ENCODE results near the gene ISCA1.

Gene ISCA1

DNA sequence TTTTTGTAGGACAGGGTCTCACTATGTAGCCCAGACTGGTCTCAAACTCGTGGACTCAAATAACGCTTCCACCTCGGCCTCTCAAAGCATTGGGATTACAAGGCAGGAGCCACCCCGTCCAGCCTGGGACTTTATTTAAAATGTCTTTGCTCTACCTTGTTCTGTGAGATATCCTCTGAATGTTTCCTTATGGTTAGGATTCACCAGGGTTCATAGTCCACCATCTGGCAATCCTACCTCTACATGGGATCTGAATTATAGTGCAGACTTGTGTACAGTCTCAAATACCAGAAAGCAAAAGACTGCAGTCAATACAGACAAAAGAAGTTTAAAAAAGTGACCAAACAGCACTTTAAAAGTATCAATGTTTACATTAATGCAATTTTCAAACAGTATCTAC, 10.1 kb downstream of the ISCA1 start:
- Histone ChIP-seq H3K4me1 (ENCODE audit: control insufficient read depth in 1 of 2, insufficient read depth in 2 of 2, low read length in 2 of 2) (peaks cover 0 to 5% of the 10 kb centered on the region in 2 donors), H3K27ac (ENCODE audit: low read depth, low read length) (no peak overlapping the region), H3K27me3 (ENCODE audit: control insufficient read depth in 1 of 2, insufficient read depth in 2 of 2, low read length in 2 of 2) (no peaks in the 10 kb centered on the region), H3K9ac (ENCODE audit: low read depth in 1 of 2, low read length in 2 of 2) (no peak overlapping the region), H3K36me3 (ENCODE audit: control insufficient read depth in 1 of 2, insufficient read depth in 2 of 2, low read length in 2 of 2) (peaks cover 10 to 25% of the 10 kb centered on the region in 2 donors), H3K4me3 (ENCODE audit: low read depth in 1 of 2, low read length in 2 of 2) (no peak overlapping the region), H3K9me3 (ENCODE audit: control insufficient read depth in 1 of 2, low read length in 2 of 2) (no peaks in the 10 kb centered on the region)

GRCh38 chr9:86263876-86264275, 18.5 kb downstream of the ISCA1 start:
- Histone ChIP-seq H3K9ac (ENCODE audit: low read depth in 1 of 2, low read length in 2 of 2) (no peak overlapping the region), H3K4me1 (ENCODE audit: control insufficient read depth in 1 of 2, insufficient read depth in 2 of 2, low read length in 2 of 2) (no peaks in the 10 kb centered on the region), H3K27ac (ENCODE audit: low read depth, low read length) (no peak overlapping the region), H3K4me3 (ENCODE audit: low read depth in 1 of 2, low read length in 2 of 2) (no peak overlapping the region), H3K36me3 (ENCODE audit: control insufficient read depth in 1 of 2, insufficient read depth in 2 of 2, low read length in 2 of 2) (peaks cover 12 to 25% of the 10 kb centered on the region in 2 donors), H3K27me3 (ENCODE audit: control insufficient read depth in 1 of 2, insufficient read depth in 2 of 2, low read length in 2 of 2) (no peaks in the 10 kb centered on the region), H3K9me3 (ENCODE audit: control insufficient read depth in 1 of 2, low read length in 2 of 2) (no peaks in the 10 kb centered on the region)

DNA sequence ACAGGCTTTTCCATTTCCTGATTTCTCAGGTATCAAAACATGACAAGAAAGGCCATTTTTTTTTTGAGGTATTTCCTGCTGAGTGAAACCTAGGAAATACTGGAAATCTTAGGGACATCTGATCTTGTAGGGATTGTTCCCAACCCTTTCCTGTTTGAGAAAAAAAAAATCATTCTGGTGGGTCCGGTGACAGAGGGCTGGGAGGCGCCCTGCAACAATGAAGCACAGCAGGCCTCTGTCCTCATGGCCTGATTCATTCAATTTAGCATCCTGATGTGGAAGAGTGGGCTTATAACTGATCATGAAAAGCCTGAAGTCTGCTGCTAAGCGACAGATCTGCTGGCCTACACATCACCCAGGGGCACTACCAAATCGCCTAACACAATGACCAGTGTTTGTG, 19.8 kb downstream of the ISCA1 start:
- H3K27me3 ChIP-seq (ENCODE audit: control insufficient read depth in 1 of 2, insufficient read depth in 2 of 2, low read length in 2 of 2), result no peaks in the 10 kb centered on the region
- H3K36me3 ChIP-seq (ENCODE audit: control insufficient read depth in 1 of 2, insufficient read depth in 2 of 2, low read length in 2 of 2), result peaks cover 12 to 25% of the 10 kb centered on the region in 2 donors
- H3K27ac ChIP-seq (ENCODE audit: low read depth, low read length), result no peak overlapping the region
- no peaks in the 10 kb centered on the region for H3K4me1 ChIP-seq (ENCODE audit: control insufficient read depth in 1 of 2, insufficient read depth in 2 of 2, low read length in 2 of 2)
- no peaks in the 10 kb centered on the region for H3K9me3 ChIP-seq (ENCODE audit: control insufficient read depth in 1 of 2, low read length in 2 of 2)
- H3K4me3 ChIP-seq (ENCODE audit: low read depth in 1 of 2, low read length in 2 of 2), result no peak overlapping the region
- no peak overlapping the region for H3K9ac ChIP-seq (ENCODE audit: low read depth in 1 of 2, low read length in 2 of 2)

- Histone ChIP-seq H3K9me3 (ENCODE audit: control insufficient read depth in 1 of 2, low read length in 2 of 2) (no peaks in the 10 kb centered on the region), H3K4me1 (ENCODE audit: control insufficient read depth in 1 of 2, insufficient read depth in 2 of 2, low read length in 2 of 2) (no peaks in the 10 kb centered on the region), H3K9ac (ENCODE audit: low read depth in 1 of 2, low read length in 2 of 2) (no peak within 1 kb of the TSS), H3K36me3 (ENCODE audit: control insufficient read depth in 1 of 2, insufficient read depth in 2 of 2, low read length in 2 of 2) (peaks cover 12 to 25% of the 10 kb centered on the region in 2 donors), H3K27ac (ENCODE audit: low read depth, low read length) (no peak within 1 kb of the TSS), H3K27me3 (ENCODE audit: control insufficient read depth in 1 of 2, insufficient read depth in 2 of 2, low read length in 2 of 2) (no peaks in the 10 kb centered on the region), H3K4me3 (ENCODE audit: low read depth in 1 of 2, low read length in 2 of 2) (no peak within 1 kb of the TSS)
Measured at GRCh38 chr9:86259557-86259956, 22.8 kb downstream of the ISCA1 start, which contains the start of gene C9orf153. Gene C9orf153, minus strand, starts transcription at chr9:86259657. Its CDS starts 30,054 bp downstream, at chr9:86229603.

GRCh38 chr9:86257391-86257790, 24.9 kb downstream of the ISCA1 start:
- Histone ChIP-seq H3K4me1 (ENCODE audit: control insufficient read depth in 1 of 2, insufficient read depth in 2 of 2, low read length in 2 of 2) (no peaks in the 10 kb centered on the region), H3K27me3 (ENCODE audit: control insufficient read depth in 1 of 2, insufficient read depth in 2 of 2, low read length in 2 of 2) (no peaks in the 10 kb centered on the region)

GRCh38 chr9:86256653-86257052, 25.7 kb downstream of the ISCA1 start:
- Histone ChIP-seq H3K4me1 (ENCODE audit: control insufficient read depth in 1 of 2, insufficient read depth in 2 of 2, low read length in 2 of 2) (no peaks in the 10 kb centered on the region), H3K9ac (ENCODE audit: low read depth in 1 of 2, low read length in 2 of 2) (no peak overlapping the region), H3K36me3 (ENCODE audit: control insufficient read depth in 1 of 2, insufficient read depth in 2 of 2, low read length in 2 of 2) (peaks cover 0 to 3% of the 10 kb centered on the region in 2 donors), H3K9me3 (ENCODE audit: control insufficient read depth in 1 of 2, low read length in 2 of 2) (peaks cover 2 to 10% of the 10 kb centered on the region in 2 donors), H3K27ac (ENCODE audit: low read depth, low read length) (no peak overlapping the region), H3K4me3 (ENCODE audit: low read depth in 1 of 2, low read length in 2 of 2) (no peak overlapping the region), H3K27me3 (ENCODE audit: control insufficient read depth in 1 of 2, insufficient read depth in 2 of 2, low read length in 2 of 2) (no peaks in the 10 kb centered on the region)

More at GRCh38 chr9:86257391-86257790, 24.9 kb downstream of the ISCA1 start:
- Histone ChIP-seq H3K9ac (ENCODE audit: low read depth in 1 of 2, low read length in 2 of 2) (no peak overlapping the region), H3K27ac (ENCODE audit: low read depth, low read length) (no peak overlapping the region), H3K9me3 (ENCODE audit: control insufficient read depth in 1 of 2, low read length in 2 of 2) (peaks cover 2 to 10% of the 10 kb centered on the region in 2 donors), H3K4me3 (ENCODE audit: low read depth in 1 of 2, low read length in 2 of 2) (no peak overlapping the region), H3K36me3 (ENCODE audit: control insufficient read depth in 1 of 2, insufficient read depth in 2 of 2, low read length in 2 of 2) (peaks cover 0 to 7% of the 10 kb centered on the region in 2 donors)

DNA sequence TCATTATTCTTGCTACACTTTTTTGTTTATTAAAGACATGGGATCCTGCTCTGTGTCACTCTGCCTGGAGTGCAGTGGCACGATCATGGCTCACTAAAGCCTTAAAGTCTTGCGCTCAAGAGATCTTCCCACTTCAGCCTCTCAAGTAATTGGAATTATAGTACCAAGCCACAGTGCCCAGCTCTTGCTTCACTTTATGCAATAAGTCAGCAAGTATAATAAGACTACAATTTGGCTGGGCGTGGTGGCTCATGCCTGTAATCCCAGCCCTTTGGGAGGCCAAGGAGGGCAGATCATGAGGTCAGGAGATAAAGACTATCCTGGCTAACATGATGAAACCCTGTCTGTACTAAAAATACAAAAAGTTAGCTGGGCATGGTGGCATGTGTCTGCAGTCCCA, 28.8 kb downstream of the ISCA1 start:
- Histone ChIP-seq H3K9me3 (ENCODE audit: control insufficient read depth in 1 of 2, low read length in 2 of 2) (peaks cover 2 to 10% of the 10 kb centered on the region in 2 donors), H3K4me1 (ENCODE audit: control insufficient read depth in 1 of 2, insufficient read depth in 2 of 2, low read length in 2 of 2) (no peaks in the 10 kb centered on the region), H3K9ac (ENCODE audit: low read depth in 1 of 2, low read length in 2 of 2) (no peak overlapping the region), H3K36me3 (ENCODE audit: control insufficient read depth in 1 of 2, insufficient read depth in 2 of 2, low read length in 2 of 2) (no peaks in the 10 kb centered on the region), H3K27me3 (ENCODE audit: control insufficient read depth in 1 of 2, insufficient read depth in 2 of 2, low read length in 2 of 2) (no peaks in the 10 kb centered on the region), H3K27ac (ENCODE audit: low read depth, low read length) (no peak overlapping the region), H3K4me3 (ENCODE audit: low read depth in 1 of 2, low read length in 2 of 2) (no peak overlapping the region)

DNA sequence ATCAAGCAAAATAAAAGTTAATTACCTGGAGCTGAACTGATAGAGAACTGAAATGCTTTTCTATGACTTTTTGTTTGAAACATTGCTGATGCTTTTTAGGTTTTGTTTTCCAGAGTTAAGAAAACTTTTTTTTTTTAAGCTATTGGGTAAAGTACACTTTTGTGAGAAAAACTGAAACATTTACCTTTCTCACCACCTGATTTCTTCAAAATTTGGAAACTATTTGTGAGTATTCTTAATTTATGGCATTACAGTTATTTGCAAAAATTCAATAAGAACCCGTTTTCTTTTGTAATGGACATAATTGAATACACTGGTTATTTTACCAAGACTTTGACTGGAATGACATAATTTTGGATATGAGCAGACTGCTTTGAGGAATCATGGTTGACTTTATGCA, 29.5 kb downstream of the ISCA1 start:
- H3K27ac ChIP-seq (ENCODE audit: low read depth, low read length), result no peak overlapping the region
- H3K36me3 ChIP-seq (ENCODE audit: control insufficient read depth in 1 of 2, insufficient read depth in 2 of 2, low read length in 2 of 2), result no peaks in the 10 kb centered on the region
- H3K27me3 ChIP-seq (ENCODE audit: control insufficient read depth in 1 of 2, insufficient read depth in 2 of 2, low read length in 2 of 2), result no peaks in the 10 kb centered on the region
- H3K9ac ChIP-seq (ENCODE audit: low read depth in 1 of 2, low read length in 2 of 2), result no peak overlapping the region
- H3K4me1 ChIP-seq (ENCODE audit: control insufficient read depth in 1 of 2, insufficient read depth in 2 of 2, low read length in 2 of 2), result no peaks in the 10 kb centered on the region
- H3K4me3 ChIP-seq (ENCODE audit: low read depth in 1 of 2, low read length in 2 of 2), result no peak overlapping the region
- H3K9me3 ChIP-seq (ENCODE audit: control insufficient read depth in 1 of 2, low read length in 2 of 2), result peaks cover 2 to 10% of the 10 kb centered on the region in 2 donors

GRCh38 chr9:86250123-86250522, 32.2 kb downstream of the ISCA1 start:
- Histone ChIP-seq H3K36me3 (ENCODE audit: control insufficient read depth in 1 of 2, insufficient read depth in 2 of 2, low read length in 2 of 2) (no peaks in the 10 kb centered on the region), H3K9me3 (ENCODE audit: control insufficient read depth in 1 of 2, low read length in 2 of 2) (peaks cover 2 to 10% of the 10 kb centered on the region in 2 donors), H3K27me3 (ENCODE audit: control insufficient read depth in 1 of 2, insufficient read depth in 2 of 2, low read length in 2 of 2) (no peaks in the 10 kb centered on the region), H3K27ac (ENCODE audit: low read depth, low read length) (no peak overlapping the region), H3K4me1 (ENCODE audit: control insufficient read depth in 1 of 2, insufficient read depth in 2 of 2, low read length in 2 of 2) (no peaks in the 10 kb centered on the region), H3K9ac (ENCODE audit: low read depth in 1 of 2, low read length in 2 of 2) (no peak overlapping the region), H3K4me3 (ENCODE audit: low read depth in 1 of 2, low read length in 2 of 2) (no peak overlapping the region)

GRCh38 chr9:86248746-86249145, 33.6 kb downstream of the ISCA1 start:
- H3K36me3 ChIP-seq (ENCODE audit: control insufficient read depth in 1 of 2, insufficient read depth in 2 of 2, low read length in 2 of 2), result no peaks in the 10 kb centered on the region
- H3K4me1 ChIP-seq (ENCODE audit: control insufficient read depth in 1 of 2, insufficient read depth in 2 of 2, low read length in 2 of 2), result no peaks in the 10 kb centered on the region
- H3K4me3 ChIP-seq (ENCODE audit: low read depth in 1 of 2, low read length in 2 of 2), result no peak overlapping the region
- H3K9ac ChIP-seq (ENCODE audit: low read depth in 1 of 2, low read length in 2 of 2), result no peak overlapping the region
- H3K27ac ChIP-seq (ENCODE audit: low read depth, low read length), result no peak overlapping the region
- H3K27me3 ChIP-seq (ENCODE audit: control insufficient read depth in 1 of 2, insufficient read depth in 2 of 2, low read length in 2 of 2), result no peaks in the 10 kb centered on the region
- H3K9me3 ChIP-seq (ENCODE audit: control insufficient read depth in 1 of 2, low read length in 2 of 2), result peaks cover 2 to 10% of the 10 kb centered on the region in 2 donors

DNA sequence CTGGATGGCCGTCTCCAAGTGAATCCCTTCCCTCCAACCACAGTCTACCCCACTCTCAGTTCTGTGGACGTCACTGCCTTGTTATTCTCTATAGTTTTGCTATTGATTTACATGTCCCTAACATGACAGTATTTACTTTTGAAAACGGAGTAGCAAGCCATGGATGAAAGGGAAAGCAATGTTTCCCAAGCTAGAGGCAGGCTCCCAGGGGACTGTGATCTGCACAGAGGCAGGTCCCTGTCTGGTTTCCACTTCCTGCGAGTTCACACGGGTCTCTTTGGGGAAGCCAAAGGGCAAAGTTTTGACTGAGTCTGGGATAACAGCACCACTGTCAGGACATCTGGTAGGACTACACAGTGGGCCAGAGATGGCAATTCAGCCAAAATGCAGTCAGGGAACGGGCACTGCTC, 35.6 kb downstream of the ISCA1 start:
- Histone ChIP-seq H3K27ac (ENCODE audit: low read depth, low read length) (no peak overlapping the region), H3K4me1 (ENCODE audit: control insufficient read depth in 1 of 2, insufficient read depth in 2 of 2, low read length in 2 of 2) (no peaks in the 10 kb centered on the region), H3K27me3 (ENCODE audit: control insufficient read depth in 1 of 2, insufficient read depth in 2 of 2, low read length in 2 of 2) (no peaks in the 10 kb centered on the region), H3K9me3 (ENCODE audit: control insufficient read depth in 1 of 2, low read length in 2 of 2) (no peaks in the 10 kb centered on the region), H3K4me3 (ENCODE audit: low read depth in 1 of 2, low read length in 2 of 2) (no peak overlapping the region), H3K9ac (ENCODE audit: low read depth in 1 of 2, low read length in 2 of 2) (no peak overlapping the region), H3K36me3 (ENCODE audit: control insufficient read depth in 1 of 2, insufficient read depth in 2 of 2, low read length in 2 of 2) (no peaks in the 10 kb centered on the region)
